ENCODE measurements around the gene HHIPL1.

HHIPL1 gene

DNA sequence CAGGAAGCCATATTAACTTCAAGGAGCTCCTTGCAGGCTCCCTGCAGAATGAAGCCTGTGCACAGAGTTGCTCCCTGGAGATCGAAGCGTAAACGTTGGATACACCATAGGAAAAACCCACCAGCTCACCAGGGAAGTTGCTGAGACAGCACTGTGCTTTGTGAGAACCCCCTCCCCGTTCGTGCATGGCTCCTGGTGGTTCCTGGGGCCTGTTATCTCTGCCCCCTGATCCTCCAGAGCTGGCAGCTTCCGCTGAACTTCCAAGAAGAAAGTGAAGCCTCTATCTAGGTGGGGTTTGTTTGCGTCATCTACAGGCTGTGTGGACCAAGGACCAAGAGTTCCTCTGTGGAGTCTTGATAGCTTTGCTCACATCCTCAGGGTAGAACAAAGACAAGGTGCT is 38.6 kb upstream of the HHIPL1 start:
- Histone ChIP-seq H3K4me3 (ENCODE audit: insufficient read depth, low read length, poor library complexity, severe bottlenecking) (no peak overlapping the region), H3K27me3 (ENCODE audit: low read length) (no peaks in the 10 kb centered on the region), H2AFZ (ENCODE audit: low read depth, low read length, severe bottlenecking) (no peak overlapping the region), H3K27ac (ENCODE audit: low read depth, low read length) (no peak overlapping the region), H3F3A (ENCODE audit: insufficient read depth) (no peaks in the 10 kb centered on the region), H3K36me3 (ENCODE audit: low read length) (no peaks in the 10 kb centered on the region), H3K9me3 (ENCODE audit: insufficient read depth, low read length) (no peaks in the 10 kb centered on the region), H4K20me1 (ENCODE audit: low read depth, low read length) (no peaks in the 10 kb centered on the region), H3K9me2 (replicated peaks; ENCODE audit: insufficient read depth, low read length) (no peaks in the 10 kb centered on the region), H3K79me2 (ENCODE audit: insufficient read depth, low read length) (no peaks in the 10 kb centered on the region), H3K4me2 (ENCODE audit: low read depth, low read length, poor library complexity, severe bottlenecking) (no peak overlapping the region), H3K9ac (ENCODE audit: low read length) (no peak overlapping the region)
- TF ChIP-seq, protein P1, sequence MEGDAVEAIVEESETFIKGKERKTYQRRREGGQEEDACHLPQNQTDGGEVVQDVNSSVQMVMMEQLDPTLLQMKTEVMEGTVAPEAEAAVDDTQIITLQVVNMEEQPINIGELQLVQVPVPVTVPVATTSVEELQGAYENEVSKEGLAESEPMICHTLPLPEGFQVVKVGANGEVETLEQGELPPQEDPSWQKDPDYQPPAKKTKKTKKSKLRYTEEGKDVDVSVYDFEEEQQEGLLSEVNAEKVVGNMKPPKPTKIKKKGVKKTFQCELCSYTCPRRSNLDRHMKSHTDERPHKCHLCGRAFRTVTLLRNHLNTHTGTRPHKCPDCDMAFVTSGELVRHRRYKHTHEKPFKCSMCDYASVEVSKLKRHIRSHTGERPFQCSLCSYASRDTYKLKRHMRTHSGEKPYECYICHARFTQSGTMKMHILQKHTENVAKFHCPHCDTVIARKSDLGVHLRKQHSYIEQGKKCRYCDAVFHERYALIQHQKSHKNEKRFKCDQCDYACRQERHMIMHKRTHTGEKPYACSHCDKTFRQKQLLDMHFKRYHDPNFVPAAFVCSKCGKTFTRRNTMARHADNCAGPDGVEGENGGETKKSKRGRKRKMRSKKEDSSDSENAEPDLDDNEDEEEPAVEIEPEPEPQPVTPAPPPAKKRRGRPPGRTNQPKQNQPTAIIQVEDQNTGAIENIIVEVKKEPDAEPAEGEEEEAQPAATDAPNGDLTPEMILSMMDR (IDR thresholded peaks at IDR 0.05; ENCODE audit: insufficient read depth, low read length, poor library complexity, severe bottlenecking) = no peak
- TF ChIP-seq EZH2phosphoT487 (conservative IDR thresholded peaks at IDR 0.05; ENCODE audit: low read length) = no peak

GRCh38 chr14:99608591-99608990 is 36.3 kb upstream of the HHIPL1 start:
- Histone ChIP-seq H4K20me1 (ENCODE audit: low read depth, low read length) (no peaks in the 10 kb centered on the region), H3K4me2 (ENCODE audit: low read depth, low read length, poor library complexity, severe bottlenecking) (no peak overlapping the region), H3K36me3 (ENCODE audit: low read length) (no peaks in the 10 kb centered on the region), H3K27me3 (ENCODE audit: low read length) (no peaks in the 10 kb centered on the region), H3K79me2 (ENCODE audit: insufficient read depth, low read length) (no peaks in the 10 kb centered on the region), H3K9me2 (replicated peaks; ENCODE audit: insufficient read depth, low read length) (no peaks in the 10 kb centered on the region), H3K9me3 (ENCODE audit: insufficient read depth, low read length) (no peaks in the 10 kb centered on the region), H3K4me3 (ENCODE audit: insufficient read depth, low read length, poor library complexity, severe bottlenecking) (no peak overlapping the region), H3F3A (ENCODE audit: insufficient read depth) (no peaks in the 10 kb centered on the region), H3K27ac (ENCODE audit: low read depth, low read length) (no peak overlapping the region), H3K9ac (ENCODE audit: low read length) (no peak overlapping the region), H2AFZ (ENCODE audit: low read depth, low read length, severe bottlenecking) (no peak overlapping the region)
- no peak for TF ChIP-seq EZH2phosphoT487 (conservative IDR thresholded peaks at IDR 0.05; ENCODE audit: low read length)
- TF ChIP-seq, protein P1 (IDR thresholded peaks at IDR 0.05; ENCODE audit: insufficient read depth, low read length, poor library complexity, severe bottlenecking) = no peak

DNA sequence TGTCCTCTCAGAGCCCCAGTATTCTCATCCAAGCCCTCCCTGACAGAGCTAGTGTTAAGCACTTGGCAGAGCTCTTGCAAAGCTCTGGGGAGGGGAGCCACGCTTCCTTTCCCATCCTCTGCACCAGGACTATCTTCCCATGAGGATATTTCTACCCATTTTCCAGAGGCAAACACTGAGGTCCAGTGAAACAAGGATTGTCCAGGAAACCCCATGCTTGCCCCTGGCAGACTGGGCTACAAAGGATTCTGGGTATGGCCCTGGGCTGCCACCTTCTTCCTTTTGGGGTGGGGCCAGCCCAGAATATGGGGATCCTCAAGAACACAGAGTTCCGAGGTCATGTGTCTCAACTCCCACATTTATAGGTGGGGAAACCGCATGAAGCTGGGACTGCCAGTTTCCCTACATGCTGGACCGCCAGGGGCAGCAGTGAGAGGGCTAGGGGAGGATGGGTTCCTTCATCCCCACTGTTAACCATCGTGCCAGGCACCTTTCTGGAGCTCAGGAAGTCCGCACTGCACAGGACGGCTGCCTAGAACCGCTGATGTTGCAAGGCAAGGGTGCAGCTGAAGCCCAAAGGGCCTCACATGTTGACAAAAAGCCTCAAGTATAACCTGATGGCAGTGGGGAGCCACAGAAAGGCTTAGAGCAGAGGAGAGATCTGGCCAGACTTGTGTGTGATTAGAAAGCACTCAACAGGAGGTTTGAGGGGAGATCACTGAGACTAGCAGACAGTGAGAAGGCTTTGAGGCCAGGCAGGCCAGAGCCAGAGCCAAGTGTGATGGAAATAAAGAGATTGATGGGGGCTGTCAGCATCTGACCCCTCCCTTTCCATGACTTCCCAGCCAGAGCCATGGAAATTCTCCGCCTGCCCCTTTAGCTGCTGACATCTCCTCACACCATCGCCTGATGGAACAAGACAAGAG is 35.4 kb upstream of the HHIPL1 start:
- no peaks in the 10 kb centered on the region for H4K20me1 ChIP-seq (ENCODE audit: low read depth, low read length)
- no peak overlapping the region for H2AFZ ChIP-seq (ENCODE audit: low read depth, low read length, severe bottlenecking)
- no peak overlapping the region for H3K4me2 ChIP-seq (ENCODE audit: low read depth, low read length, poor library complexity, severe bottlenecking)
- no peak overlapping the region for H3K27ac ChIP-seq (ENCODE audit: low read depth, low read length)
- TF ChIP-seq EZH2phosphoT487 (conservative IDR thresholded peaks at IDR 0.05; ENCODE audit: low read length) = no peak
- TF ChIP-seq, protein P1 (IDR thresholded peaks at IDR 0.05; ENCODE audit: insufficient read depth, low read length, poor library complexity, severe bottlenecking) = no peak
- no peaks in the 10 kb centered on the region for H3K36me3 ChIP-seq (ENCODE audit: low read length)
- no peaks in the 10 kb centered on the region for H3K9me2 ChIP-seq (replicated peaks; ENCODE audit: insufficient read depth, low read length)
- H3K4me3 ChIP-seq (ENCODE audit: insufficient read depth, low read length, poor library complexity, severe bottlenecking) = no peak overlapping the region
- H3K9me3 ChIP-seq (ENCODE audit: insufficient read depth, low read length) = no peaks in the 10 kb centered on the region
- no peaks in the 10 kb centered on the region for H3K27me3 ChIP-seq (ENCODE audit: low read length)
- H3K9ac ChIP-seq (ENCODE audit: low read length) = no peak overlapping the region
- H3F3A ChIP-seq (ENCODE audit: insufficient read depth) = no peaks in the 10 kb centered on the region
- H3K79me2 ChIP-seq (ENCODE audit: insufficient read depth, low read length) = no peaks in the 10 kb centered on the region
